HG03066 (cell line): ENCODE results near the gene CCDC54.
"Not testable (repeated sequence)": the region's sequence is repeated elsewhere in the genome, so short reads cannot be mapped to it uniquely, and the experiment has no call there.

Experiments
- ATAC-seq: cut with Tn5 transposase; IDR thresholded peaks from one replicate; pipeline ENCODE4 v1.9.1; 2021; ENCODE audit warnings: low read depth; ENCODE audit not compliant: unreplicated experiment

The CCDC54 gene

DNA sequence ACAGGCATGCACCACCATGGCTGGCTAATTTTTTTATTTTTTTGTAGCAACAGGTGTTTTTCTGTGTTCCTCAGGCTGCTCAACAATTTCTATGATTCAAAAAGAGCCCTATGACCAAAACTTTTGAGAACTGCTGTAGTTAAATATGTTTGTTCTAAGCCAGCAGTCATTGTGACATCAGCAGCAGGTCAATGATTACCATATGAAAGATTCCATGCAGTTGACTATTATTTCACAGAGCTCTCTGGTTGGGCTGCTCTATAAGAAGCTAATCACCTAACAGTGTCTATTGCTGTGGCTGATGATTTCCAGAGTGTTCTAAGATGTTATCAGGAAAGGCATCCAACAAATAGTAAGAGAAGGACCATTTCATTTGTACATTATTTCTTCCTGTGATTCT is at the start of gene CCDC54:
Gene CCDC54 (plus strand): TSS at position 289 of the 400 bp plus-strand sequence. CDS start 149 bp downstream, outside the sequence.
- ATAC-seq: no peak

DNA sequence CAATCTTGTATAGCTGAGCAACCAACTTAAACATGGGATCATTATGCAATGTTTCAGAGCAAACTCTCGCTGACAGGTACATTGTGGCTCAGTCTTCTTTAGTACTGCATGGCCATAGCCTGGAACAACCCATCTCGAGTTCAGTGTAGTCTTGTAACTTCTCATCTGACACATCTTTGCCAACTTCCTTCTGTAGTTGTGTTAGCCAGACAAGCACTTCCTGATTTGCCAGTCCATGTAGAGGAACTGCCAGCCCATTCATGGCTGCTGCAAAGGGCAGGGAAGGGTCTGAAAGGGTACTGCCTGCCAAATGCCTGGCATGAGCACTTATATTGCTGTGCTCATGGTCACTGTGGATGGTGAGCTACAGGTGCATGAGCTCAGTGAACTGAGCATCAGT is 49.2 kb upstream of the CCDC54 start:
- no peak for ATAC-seq

DNA sequence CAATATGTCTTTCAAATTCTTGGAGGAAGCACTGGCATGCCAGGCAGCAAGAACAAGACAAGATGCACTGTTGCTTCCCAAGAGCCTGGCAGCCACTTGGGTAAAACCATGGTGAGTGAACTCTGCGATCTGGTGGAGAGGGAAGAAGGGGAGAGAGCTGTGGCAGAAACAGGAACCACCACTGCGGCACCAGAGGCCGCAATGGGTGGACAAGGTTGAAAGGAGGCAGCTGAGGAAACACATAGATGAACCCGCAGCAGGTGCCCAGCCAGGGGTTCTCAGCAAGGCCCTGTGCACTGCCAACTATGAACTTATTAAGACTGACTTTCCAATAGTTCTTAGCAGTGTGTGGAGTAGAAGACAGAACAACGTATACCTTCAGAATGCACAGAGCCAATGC is 48.2 kb upstream of the CCDC54 start:
- ATAC-seq: no peak

DNA sequence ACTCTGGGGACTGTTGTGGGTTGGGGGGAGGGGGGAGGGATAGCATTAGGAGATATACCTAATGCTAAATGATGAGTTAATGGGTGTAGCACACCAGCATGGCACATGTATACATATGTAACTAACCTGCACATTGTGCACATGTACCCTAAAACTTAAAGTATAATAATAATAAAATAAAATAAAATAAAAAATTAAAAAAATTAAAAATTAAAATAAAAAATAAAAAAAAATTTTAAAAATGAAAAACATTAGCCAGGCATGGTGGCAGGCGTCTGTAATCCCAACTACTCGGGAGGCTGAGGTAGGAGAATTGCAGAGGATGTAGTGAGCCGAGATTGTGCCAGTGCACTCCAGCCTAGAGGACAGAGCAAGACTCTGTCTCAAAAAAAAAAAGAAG is 37.5 kb upstream of the CCDC54 start:
- ATAC-seq: not testable (repeated sequence)

DNA sequence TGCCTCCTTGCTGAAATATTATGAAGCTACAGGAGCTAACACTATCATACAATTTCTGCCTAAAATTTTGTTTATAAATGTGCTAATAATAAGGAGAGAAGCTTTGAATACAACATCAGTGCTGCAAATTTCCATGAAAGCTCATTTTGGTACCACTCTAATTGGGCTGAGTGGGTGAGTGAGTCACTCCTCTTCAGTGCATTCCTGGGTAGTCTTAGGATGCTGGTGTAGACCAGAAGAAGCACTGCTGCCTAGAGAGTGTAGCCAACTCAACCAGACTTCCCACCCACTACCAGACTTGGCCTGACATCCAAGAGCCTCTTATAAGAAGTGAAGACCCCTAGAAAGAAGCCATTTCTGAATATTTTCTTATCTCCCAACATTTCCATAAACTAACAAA is 32.5 kb upstream of the CCDC54 start:
- no peak for ATAC-seq

DNA sequence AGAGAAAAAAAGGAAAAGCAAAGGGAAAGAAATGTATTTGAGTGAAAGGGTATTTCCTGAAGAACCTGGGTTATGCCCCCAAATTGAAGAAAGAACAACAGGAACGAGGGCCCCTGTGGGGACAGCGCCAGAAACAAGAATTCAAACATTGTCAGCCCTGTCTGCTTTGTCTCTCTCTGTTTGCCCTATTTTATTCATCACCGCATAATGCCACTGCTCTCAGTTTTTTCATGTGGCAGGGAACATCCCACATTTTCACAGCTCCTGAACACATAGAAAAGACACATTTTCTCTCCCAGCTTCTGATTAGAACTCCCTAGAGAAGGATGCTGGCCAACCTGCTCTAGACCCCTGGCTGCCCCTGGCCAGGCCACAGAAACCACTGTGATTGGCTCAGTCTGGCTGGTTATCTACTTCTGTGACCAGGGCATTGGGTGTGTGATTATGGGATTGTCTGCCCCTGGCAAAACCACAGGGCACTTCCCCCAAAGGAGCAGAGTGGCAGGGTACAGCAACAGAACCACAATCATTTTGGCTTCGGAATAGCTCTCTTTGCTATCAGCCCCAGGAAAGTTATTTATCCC is 31.3 kb upstream of the CCDC54 start:
- no peak for ATAC-seq

DNA sequence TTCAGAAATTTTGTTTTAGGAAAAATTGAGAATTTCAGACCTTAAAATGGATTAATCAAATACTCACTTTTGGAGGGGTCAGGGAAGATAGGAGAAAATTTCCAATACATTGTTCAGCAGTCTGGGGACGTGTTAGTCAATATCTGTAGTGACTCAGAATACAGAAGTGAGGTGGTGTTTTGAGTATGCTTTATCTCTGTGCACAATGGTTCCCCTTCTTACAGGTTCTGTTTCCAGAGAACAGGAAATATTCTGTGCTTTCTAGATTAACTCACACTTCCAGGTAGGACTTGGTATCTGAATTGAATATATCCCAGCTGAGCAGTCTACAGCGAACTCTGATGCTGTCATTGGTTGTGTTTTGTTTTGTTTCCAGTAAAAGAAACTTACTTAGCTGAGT is 30.7 kb upstream of the CCDC54 start:
- ATAC-seq: no peak

DNA sequence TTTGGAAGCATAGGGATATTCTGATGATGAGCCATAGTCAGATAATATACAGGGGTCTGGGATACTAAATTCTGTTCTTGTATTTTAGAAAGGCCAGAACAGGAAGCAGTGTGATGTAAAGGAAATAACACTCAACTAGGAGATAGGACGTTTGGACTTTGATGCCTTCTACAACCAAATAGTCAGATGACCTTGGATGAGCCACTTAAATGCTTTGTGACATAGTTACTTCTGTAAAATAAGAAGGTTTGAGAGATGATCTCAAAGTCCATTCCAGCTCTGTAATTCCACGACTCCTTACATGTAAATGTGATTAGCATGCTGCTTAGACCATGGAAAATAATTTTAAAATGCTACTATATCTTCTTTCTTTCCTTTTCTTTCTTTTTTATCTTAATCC is 29.5 kb upstream of the CCDC54 start:
- ATAC-seq: no peak

DNA sequence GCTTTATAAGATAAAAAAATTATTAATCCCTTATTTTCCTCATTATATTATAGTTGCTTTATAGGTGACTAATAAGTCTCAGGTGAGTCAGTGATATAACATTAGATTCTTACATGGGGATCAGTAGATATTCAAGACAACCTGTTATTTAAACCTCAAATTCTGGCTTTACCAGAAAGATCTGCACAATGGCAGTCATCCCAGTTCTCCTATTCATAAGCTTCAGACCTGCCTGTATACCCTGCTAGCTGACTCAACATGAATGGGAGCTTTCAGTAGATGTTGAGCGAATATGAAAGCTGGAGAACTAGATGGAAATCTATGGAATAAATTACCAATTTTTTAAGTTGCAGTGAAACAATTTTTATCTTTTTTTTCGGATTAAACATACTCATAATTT is 20.5 kb upstream of the CCDC54 start:
- no peak for ATAC-seq

DNA sequence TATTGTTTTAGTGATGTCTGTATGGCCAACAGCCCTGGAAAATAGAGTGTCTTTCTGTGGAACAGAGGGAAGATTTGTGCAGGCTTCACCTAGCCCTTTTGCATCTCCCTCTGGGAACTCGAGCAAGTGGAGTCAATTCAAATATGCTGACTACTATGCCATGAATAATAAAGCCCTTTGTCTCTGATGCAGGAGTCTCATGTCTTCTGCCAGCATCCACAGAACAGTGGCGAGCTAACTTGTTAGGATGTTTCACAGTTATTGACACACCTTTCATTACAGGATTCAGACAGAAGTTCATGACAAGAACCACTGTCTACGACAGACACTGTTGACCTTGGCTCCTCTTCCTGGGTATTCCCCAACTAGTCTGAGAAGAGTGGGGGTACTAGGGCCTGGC is 15.6 kb upstream of the CCDC54 start:
- no peak for ATAC-seq

DNA sequence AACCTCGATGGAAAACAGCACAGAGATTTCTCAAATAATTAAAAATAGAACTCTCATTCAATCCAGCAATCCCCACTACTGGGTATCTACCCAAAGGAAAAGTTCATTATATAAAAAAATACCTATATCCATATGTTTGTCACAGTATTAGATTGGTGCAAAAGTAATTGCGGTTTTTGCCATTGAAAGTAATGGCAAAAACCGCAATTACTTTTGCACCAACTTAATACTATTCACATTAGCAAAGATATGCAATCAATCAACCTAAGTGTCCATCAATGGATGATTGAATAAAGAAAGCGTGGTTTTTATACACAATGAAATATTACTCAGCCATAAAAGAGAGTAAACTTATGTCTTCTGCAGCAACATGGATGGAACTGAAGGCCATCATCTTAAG is 12.2 kb upstream of the CCDC54 start:
- no peak for ATAC-seq

DNA sequence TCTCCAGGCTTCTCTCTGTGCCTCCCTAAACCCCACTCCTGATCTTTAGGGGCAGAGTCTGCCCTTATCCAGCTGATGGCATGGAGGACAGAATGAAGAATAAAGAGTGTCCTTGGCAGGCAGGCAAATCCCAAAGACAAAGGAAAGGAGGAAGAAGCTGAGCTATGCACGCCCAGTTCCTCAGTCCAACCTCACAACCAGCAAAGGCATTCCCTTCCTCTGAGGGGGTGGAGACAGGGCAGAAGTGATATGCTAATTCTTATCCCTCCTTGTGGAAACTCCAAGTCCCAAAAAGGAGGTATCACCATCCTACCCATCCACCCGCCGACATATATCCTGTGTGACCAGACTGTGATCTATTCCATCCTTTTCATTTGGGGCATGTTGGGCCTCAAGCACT is 10.5 kb upstream of the CCDC54 start:
- ATAC-seq: no peak

DNA sequence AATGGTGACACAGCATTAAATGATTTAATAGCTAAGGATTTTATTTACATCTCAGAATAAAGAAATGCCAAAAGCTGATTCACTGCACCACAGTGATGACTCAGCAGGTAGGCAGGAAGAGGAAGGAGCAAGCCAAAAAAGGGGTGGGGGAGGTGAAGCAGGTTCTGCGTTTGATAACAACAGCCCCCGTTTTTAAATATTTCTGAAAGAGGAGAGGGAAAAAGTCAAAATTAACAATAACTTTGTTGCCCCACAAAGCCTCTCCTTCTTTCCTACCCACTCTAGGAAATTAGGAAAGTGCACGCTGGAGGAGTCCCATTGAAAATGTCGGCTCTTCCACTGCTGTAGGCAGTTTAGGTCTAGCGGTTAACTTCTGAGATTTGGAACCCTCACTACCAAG is 9.9 kb upstream of the CCDC54 start:
- no peak for ATAC-seq

DNA sequence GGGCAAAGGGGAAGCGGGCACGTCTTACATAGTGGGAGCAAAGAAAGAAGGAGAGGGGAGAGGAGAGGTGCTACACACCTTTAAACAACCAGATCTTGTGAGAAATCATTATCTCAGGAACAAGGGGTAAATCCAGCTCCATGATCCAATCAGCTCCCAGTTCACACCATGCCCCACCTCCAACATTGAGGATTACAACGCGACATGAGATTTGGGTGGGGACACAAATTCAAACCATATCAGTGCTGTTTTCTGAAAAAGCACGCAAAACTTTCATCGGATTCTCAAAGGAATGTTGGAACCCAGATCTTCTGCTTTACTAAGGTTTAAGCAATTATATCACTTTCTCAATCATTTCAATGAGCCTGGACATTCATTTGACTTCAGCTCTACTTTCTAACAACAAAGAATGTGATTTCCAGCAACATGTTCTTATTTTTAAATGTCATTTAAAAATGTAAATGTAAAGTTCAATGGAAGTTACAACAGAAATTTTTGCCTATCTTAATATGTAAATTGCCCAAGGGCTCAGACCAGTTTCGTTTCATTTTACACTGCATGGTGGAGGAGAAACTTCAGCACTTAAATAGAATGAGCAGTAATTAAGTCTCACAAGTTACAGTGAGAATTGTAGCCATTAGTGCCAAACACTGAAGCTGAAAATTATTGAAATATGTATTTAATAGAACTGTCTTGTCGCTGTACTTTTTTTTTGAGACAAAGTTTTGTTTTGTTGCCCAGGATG is 8.4 kb upstream of the CCDC54 start:
- no peak for ATAC-seq

DNA sequence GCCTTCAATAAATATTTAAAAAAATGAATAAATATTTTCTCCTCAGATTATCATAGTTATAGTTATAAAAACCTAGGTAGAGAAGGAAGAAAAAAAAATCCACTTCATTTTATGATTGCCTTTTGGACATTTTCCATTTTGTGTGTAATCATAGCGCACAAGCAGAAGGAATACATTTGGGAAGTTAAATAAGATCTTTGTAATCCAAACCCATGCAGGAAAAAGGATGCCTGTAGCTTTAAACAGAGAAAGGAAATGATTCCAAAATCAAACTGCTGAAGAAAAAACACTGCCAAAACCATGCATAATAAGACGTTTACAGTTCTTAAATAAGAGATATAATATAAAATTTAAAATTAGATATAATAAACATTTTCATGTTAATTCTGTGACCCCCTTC is 7.4 kb upstream of the CCDC54 start:
- no peak for ATAC-seq

DNA sequence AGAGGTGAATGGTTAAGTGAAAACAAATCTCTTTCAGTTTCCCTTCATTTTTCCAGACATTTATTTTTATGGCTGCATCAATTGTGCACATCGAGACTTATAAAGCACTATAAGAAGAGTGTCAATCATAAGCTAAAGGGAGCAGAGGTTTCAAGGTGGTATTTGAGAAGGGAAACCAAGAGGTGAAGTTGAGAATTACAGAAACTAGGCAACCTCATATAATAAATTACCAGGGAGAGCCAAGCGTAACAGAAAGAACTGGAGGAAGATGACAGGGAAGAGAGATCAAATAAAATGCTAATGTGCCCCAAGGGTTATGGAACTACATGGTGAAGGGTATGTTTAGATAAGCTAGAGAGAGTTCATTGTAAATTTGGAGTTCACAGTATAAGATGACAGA is 6.3 kb upstream of the CCDC54 start:
- ATAC-seq: no peak

DNA sequence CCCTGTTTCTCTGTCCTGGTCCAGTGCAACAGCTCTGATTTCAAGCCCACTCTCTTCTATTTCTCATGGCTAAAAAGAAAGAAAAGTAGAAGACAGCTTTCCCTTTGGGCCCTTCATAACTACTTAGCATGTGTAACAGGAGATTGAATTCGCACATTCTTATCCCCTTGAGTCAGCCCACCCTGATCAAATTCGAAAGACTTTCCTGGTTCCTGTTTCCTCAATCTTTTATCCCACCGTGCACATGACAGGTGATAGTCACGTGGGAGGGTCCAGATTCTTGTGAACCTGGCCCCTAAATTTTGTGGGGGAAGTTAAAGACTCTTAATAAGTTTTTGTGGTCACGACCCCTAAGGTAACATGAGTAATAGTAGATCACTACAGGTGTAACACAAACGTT is 4.7 kb upstream of the CCDC54 start:
- no peak for ATAC-seq

DNA sequence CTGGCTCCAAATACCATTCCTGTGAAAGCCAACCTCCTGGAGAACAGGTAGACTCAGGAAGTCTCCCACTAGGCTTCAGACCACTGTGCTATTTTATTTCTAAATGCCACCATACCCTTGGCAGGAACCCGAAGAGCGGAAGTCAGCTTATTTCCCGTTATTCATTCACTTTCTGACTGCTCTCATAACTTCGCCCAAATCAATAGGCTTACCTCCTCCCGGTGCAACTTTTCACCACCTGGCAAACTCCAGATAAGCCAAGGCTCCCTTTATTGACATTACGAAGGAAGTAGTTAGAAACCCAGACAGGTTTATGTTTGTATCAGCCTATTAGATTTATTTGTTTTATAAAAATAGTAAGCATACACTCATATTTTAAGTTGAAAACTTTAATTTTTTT is 3.3 kb upstream of the CCDC54 start:
- no peak for ATAC-seq

DNA sequence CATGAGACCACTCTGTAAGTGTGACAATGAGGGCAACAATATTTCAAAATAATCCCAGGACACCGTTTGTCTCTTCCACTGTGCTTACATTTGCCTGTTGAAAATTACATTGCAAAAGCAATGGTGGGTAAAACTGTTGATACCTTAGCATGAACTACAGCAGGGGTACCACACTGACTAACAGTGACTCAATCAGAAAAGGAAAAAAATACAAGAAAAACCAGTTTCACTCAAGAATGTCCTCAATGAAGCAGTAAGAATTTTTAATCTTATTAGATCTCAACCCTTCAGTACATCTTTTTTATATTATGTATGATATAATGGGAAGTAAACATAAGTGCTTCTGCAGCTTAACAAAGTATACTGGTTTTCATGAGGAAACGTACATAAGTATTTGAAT is 1.6 kb upstream of the CCDC54 start:
- ATAC-seq: no peak

DNA sequence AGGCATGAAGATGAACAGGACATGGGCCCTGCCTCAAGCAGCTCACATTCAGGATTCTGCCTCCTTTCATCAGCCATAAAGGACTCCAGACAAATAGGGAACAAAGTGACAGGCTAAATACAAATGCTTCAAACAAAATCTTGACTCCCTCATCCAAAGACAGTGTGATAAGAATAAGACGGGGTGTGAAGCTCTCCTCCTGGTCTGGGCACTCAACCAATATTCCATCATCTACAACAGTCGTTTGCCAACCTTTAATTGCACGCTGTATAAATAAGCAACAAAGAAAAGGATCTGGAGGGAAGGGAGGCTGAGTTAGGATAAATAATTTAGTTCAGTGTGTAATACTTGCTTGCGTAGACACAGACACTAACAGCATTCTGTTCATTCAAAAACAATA is 5.4 kb downstream of the CCDC54 start:
- no peak for ATAC-seq

DNA sequence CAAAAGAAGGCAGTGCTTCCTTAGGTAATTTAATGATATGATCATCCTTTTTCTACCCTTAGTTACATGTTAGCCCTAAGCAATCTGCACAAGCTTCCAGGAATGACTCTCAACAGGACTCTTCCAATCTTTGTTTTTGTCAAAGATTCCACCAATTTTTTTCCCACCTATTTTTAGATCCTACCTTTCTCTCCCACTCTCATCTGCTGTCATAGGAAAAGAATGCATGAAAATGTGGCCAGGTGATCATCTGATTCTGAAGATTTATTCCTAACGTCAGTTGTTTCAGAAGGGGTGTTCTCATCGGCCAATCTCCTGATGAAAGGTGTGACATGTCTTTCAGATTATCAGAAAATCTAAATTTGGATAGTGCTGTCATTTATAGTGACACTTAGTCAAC is 7.2 kb downstream of the CCDC54 start:
- ATAC-seq: no peak

DNA sequence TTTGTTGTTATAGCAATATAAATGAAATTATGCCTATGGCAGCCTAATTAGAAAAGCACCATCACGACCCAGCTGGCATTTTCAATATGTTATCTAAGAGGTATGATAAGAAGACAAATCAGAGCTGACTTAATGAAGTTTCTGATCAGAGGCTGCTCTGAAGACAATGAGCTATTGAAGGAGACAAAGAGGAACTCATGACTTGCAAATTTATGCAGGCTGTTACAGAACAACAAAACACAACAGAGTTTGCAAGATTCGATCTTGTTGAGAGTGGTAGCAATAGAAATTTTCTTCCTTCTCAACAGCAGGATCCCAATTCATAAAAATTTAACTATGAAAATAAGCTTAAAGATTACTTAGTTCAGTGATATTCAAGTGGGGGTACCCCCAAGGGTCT is 7.7 kb downstream of the CCDC54 start:
- ATAC-seq: no peak

DNA sequence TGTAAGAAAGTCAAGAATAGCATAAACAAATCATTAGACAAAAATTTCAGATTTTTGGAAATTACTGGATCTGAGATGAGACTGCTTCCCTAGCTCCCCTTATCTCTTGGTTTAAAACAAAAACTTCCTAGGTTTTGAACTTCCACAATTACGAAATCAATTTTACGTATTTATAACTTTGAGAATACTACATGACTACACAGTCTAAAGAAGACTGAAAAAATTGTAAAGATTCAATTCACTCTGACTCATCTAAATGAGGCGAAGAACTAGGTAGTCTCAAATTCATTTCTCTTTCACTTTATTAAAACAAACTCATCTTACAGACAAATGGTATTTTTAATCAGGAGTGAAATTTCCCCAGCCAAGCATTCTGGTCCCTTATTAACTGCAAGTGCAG is 10.3 kb downstream of the CCDC54 start:
- no peak for ATAC-seq
